ENCODE data around the gene UNC93A. TPM values are rescaled to one million over a fixed set of nuclear protein-coding genes. Genes with fewer than 3 reads are reported as not detected.

Gene UNC93A
- total and polyA plus RNA-seq, 9 of the 15 experiments (the other 6 are each of a cell fraction or from before 2014, with no cell fraction given): not detected

DNA sequence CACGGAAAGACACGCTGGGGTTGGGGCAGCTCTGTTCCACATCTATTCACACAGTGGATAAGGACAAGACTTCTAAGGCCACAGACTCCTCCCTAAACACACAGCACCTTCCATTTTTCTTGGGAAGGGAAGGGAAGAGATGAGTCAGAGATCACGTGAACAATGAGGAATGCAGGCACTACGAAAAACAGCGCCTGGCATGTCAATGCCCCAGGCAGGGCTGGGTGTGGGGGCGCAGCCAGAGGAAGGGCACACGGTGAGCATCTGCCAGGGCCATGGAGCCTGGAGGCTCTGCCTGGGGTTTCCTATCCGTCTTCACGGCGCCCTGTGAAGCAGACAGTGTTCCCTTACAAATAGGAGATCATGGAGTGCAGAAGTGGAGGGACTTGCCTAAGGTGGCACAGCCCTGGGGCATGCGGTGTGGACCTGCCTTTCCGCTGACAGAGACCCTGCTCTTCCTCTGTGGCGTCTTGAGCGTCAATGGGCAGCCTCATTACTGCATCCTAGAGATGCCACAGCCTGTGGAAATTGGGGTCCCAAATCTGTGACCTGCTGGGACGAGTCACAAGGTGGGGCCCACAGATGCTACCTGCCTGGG, 15.4 kb downstream of the UNC93A start (continued):
- TF ChIP-seq PATZ1 (CRISPR knock-in tag; IDR thresholded peaks at IDR 0.05; ENCODE audit: borderline replicate concordance): no peak
- no peak for TF ChIP-seq TRIM28 (IDR thresholded peaks at IDR 0.05)
- TF ChIP-seq KHSRP (IDR thresholded peaks at IDR 0.05): no peak
- TF ChIP-seq TEAD2 (tag; IDR thresholded peaks at IDR 0.05): no peak
- no peak for TF ChIP-seq FIP1L1 (IDR thresholded peaks at IDR 0.05; ENCODE audit: low read depth, low read length, poor library complexity, severe bottlenecking)
- TF ChIP-seq ZBTB2 (IDR thresholded peaks at IDR 0.05): no peak
- no peak for TF ChIP-seq GTF2E2 (tag; IDR thresholded peaks at IDR 0.05)
- no peak for TF ChIP-seq U2AF1 (optimal IDR thresholded peaks at IDR 0.05; ENCODE audit: low read depth, low read length)
